CD1c-positive myeloid dendritic cell (primary cell): ENCODE measurements around the gene RBM43.
"Not testable (repeated sequence)": the region's sequence is repeated elsewhere in the genome, so short reads cannot be mapped to it uniquely, and the experiment has no call there.

Source experiments
- DNase-seq: peaks from one replicate; pipeline ENCODE4 v3.0.0-alpha.2; 2016; ENCODE audit errors: extremely low spot score

RBM43 gene

DNA sequence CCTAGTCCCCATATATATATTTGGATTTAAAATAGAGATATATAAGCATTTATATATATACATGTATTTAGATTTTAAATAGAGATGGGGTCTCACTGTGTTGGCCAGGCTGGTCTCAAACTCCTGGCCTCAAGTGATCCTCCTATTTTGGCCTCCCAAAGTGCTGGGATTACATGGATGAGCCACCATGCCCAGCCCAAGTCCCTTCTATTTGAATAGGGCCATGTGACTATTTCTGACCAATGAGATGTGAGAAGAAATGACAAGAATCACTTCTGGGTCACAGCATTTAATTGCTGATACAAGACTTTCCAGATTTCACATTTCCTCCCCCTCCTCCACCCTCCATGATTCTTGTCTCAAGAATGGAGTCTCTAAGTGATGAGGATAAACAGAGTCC is 6.4 kb upstream of the RBM43 start:
- no peak for DNase-seq

DNA sequence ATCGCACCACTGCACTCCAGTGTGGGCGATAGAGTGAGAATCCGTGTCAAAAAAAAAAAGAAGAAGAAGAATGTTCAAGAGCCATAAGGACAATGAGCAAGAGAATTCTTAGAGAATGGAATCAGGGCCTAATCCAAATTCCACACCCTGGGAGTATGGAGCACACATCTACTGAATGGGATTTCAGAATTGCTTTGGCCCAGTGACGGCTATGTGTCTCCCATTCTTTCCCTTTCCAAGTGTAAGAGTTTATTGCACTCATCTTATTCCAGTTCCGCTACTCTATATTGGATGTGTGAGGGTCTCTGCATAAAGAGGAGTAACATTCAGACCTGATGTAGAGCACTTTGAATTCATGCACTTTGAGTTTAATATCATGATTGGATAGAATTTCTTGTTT is 5.9 kb upstream of the RBM43 start:
- no peak for DNase-seq

DNA sequence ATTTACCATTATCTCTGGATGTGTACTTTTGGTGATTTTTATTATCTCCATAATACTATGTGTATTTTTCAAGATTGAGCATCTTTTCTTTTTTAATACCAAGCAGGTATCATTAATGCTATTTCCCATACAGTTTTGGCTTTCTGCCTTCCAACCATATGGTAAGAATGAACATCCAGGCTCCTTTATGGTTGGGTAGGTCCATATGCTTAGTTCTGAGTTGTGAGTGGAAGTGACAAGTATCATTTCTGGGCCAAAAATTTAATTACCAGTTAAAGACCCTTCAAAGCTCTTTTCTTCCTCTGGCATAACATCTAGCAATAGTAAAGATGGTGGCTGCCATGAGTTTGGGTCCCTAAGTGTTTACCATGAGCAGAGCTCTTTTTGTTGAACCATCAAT is 4.3 kb upstream of the RBM43 start:
- no peak for DNase-seq

DNA sequence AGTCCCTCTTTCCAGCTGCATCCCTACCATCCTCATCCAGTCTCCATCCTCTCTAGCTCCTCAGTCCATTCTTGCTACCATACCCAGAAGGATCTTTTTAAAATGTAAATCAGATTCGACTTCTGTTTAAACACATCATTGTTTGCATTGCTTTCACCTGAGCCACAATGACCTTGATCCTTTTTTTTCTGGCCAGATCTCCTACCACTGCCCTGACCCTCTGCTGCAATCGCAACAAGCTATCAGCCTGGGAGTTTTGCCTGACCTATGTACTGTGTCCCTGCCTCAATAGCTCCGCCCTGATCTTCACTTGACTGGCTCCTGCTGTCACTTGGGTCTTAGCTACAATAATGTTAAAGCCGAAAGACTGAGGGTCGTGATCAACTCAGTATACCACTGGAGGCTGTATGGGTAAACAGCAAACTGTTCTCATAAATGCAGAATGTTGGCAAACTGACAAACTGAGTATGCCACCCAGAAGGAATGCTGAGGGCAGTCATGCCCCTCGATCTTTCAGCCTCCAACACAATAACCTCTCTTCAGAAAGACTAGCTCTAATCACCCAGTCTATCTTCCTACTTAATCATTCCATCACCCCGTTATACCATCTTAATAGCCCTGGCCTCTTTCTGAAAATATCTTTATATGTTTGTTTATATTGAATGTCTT is 2.6 kb upstream of the RBM43 start:
- DNase-seq: no peak

DNA sequence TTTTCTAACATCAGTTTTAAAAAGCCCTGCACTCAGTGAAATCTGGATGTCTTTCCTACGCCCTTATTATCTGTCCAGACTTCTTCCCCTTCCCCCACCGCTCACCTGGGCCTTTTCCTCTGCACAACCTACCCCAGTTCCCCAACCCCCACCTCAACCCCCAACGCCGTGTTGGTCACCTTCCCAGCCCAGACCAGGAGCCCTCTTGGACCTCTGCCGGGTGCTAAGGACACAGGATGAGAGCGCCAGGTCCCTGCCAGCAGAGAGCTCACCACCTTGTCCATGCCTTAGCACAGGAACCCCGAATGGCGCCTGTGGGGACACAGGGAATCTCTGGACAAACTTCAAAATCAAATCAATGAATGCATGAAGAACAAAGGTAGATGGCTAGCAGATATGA is 966 bp upstream of the RBM43 start:
- no peak for DNase-seq

DNA sequence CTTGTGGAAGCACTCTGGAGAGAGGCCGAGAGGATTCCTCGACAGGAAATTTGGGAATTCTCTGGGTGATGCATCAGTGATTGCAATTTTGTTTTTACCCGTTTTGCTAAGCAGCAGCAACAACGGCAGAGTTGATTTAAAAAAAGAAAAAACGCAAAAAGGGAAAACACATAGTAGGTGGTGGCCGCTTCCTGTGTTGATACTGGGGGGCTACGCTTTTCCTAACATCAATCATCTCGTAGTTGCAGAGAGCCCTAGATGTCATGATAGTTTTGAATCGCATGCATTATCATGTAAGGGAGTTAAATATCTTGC is 271 bp upstream of the RBM43 start:
- DNase-seq: no peak

DNA sequence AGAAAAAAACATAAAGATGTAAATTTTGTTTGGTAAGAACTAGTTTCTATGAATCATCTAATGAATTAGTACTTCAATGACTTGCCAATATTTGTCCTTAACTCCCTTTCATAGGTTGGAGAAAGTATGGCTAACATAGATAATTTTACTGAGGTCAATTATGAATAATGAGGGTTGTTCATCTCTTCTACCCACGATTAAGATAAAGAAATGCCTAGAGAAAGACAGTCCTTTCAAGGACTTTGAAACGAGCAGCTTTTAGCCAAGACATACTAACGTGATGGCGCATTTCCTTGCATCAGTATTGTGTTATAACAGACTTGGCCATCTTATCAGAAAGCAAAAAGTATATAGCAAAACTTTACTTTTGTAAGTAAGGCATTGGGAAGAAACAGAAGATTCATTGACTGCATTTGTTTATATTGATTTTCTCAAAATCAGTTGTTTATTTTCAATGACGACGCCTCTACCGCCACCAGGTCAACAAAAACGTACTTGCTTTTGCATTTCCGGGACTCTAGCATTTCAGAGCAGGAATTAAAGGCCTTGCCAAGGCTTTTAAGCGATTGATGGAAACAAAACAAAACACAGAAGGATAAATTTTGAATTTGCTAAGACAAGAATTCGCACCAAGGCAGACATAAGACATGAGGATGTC is 961 bp downstream of the RBM43 start:
- DNase-seq: no peak

DNA sequence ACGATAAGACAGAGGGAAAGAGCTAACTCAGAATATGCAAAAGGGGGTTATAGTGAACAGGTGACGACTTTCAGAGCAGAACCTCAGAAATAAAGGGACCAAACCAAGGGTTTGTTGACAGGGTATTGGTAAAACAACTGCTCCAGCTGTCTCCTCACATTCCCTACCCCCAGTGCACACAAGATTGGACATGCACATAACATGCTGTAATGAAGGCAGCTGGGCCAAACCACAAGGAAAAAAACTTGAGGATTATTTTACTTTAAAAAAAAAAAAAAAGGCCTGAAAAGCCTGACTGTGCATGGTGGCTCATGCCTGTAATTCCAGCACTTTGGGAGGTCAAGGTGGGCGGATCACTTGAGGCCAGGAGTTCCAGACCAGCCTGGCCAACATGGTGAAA is 3.5 kb downstream of the RBM43 start:
- no peak for DNase-seq

DNA sequence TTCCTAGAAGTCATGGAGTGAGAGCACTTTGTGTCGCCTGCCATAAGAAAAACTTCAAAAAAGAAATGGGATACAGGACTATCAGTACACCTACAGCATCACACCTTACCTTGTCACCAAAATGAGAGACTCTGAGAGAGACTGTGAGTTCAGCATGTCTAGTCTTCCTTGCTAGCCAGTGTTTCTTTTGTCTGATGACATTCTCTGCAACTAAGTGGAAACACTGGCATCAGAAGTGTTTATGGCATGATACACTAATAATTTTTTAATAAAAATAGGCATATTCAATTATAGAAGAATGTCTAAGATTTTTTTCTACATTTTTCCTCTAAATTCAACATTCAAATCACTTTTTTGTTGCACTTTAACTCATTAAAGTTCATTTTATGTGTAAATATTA is 9.0 kb downstream of the RBM43 start:
- no peak for DNase-seq

DNA sequence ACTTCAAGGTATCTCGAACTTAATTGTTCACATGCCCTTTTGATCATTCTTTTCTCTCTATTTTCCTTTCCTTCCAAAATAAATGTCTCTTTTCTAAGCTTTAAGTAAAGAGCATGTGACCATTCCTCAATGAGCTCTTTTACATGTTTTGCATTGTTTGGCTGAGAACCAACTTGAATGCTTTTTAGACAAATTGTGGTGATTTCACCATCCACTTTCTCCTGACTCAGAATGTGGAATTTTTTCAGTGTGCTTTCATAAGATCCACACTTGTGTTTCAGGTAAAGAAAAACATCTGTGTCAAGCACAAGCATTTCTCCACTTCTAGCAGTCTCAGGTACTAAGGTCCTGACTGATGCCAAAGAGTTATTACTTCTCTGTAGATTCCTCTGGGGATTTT is 10.7 kb downstream of the RBM43 start:
- DNase-seq: no peak

DNA sequence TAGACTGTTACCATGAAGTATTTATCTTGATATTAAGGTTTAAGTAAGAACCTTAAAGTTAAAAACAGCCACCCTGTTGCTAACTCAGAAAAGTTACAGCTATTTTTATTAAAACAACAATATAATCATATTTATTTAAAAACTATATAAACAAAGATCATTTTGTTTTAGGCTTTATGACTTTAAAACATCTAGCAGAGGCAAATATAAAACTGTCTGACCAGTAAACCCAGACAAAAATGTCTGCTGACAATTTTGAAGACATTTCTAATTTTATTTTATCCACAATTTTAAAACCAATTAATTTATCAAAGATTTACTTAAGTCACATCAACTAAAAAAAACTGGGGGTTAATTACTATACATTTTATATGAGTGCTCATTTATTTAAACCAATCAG is 14.2 kb downstream of the RBM43 start:
- no peak for DNase-seq

DNA sequence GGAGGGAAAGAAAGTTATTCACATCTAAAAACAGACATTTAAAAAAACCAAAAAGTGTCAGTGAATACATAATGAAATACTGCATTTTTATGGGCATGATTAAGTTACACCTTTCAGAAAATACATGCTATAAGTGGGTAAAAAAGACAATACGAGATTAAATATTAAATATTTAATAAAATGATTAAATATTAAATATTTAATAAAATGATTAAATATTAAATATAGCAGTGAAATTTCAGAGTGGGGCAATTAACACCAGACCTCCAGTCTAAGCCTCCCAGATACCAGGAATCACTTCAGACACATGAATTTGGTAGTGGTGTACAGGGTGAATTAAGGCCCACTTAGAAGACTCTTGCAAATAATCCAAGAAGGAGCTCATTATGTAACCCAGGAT is 15.5 kb downstream of the RBM43 start:
- DNase-seq: no peak

DNA sequence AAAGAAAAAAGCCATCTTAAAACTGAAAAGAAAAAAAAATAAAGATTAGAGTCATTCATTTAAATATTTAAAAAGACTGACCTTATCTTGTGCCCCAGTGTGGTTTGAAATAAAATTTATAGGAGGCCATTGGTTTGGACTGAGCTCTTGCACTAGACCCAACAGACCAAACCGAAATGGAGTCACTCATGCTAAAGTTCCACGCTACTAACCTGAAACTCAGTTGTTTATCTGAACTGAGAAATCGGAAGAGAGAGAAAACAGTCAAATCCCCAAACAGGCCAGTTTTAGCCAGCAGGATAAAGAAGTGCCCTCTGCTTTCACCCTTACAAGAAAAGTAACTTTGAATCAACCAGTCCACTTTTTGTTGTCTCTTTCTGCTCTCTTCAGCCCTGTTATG is 18.2 kb downstream of the RBM43 start:
- no peak for DNase-seq

DNA sequence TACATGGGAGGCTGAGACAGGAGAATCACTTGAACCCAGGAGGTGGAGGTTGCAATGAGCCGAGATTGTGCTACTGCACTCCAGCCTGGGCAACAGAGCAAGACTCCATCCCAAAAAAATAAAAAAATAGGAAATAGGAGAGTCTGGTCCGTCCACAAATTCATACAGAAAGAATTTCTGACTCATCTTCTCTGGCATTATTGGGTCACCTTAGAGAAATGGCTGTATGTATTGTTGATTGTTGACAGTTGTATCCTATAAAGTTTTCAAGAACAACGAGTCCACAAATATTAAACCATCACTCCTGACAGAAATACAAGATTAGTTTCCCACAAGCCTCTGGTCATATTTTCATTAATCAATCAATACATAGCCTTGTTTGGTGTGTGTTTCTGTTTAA is 20.4 kb downstream of the RBM43 start:
- no peak for DNase-seq

DNA sequence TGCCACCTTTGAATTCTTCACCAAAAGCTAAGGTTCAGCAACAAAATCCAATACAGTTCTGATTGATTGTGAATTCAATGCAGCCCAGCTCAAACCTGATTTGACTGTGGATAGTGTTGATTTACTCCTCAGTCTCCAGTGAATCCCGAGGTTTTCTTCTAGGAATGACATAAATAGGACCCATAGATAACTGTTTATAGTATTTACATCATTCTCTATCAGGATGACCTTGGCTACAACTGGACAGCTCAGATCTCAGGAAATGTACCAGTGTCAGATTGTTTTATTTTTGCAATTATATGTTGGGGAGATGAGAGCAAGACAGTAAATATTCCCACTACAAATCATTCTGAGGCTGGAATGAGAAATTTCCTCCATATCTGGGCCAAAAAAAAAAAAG is 21.2 kb downstream of the RBM43 start:
- DNase-seq: no peak

DNA sequence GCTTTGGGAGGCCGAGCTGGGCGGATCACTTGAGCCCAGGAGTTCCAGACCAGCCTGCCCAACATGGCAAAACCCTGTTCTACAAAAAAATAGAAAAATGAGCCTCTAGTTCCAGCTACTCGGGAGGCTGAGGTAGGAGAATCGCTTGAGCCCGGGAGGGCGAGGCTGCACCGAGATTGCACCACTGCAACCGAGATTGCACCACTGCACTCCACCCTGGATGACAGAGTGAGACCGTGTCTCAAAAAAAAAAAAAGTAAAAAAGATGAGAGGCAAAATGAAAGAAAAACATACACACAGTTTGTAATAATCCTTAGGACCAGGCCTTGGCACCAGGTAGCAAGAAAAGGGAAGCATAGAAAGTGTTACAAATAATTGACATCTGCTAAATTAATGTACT is 22.0 kb downstream of the RBM43 start:
- DNase-seq: no peak

DNA sequence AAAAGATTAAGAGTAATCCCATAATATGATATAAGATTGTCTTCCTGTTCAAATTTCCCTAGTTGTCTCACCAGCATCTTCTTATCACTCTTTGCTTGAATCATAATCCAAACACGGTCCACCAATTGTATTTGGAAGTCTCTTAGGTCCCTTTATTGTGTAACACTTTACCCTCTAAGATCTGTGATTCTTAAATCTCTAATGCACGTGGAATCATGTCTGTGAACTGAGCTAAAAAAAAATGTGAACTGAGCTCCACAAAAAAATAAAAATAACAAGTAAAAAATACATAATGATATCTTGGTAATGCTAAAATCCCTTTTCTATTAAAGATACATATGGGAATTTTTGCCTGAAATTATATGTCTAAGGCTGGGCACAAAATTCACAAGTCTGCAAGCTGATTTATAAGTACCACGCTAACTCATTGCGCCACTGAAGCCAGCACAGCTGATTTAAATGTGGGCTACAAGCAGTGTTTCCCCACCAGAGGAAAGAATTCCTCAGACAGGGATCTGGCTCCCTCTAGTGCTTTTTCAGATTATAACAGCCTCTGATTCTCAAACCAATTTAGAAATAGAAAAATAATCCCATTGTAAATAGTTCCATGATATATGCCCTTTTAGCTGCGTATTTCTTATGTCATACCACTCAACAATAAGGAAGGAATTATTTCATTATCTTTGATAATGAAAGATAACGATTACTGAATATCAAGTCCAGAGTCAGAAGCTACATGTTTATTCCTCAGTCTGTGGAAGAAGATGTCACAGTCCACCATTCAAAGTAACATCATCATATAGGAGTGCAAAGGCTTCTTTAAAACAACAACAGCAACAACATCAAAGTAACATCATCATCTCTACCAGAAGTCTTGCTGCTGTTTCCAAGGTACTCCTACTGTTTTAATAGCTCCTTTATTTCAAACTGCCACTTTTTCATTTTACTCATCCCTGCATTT is 22.9 kb downstream of the RBM43 start:
- peak; percentile 79 for DNase-seq

DNA sequence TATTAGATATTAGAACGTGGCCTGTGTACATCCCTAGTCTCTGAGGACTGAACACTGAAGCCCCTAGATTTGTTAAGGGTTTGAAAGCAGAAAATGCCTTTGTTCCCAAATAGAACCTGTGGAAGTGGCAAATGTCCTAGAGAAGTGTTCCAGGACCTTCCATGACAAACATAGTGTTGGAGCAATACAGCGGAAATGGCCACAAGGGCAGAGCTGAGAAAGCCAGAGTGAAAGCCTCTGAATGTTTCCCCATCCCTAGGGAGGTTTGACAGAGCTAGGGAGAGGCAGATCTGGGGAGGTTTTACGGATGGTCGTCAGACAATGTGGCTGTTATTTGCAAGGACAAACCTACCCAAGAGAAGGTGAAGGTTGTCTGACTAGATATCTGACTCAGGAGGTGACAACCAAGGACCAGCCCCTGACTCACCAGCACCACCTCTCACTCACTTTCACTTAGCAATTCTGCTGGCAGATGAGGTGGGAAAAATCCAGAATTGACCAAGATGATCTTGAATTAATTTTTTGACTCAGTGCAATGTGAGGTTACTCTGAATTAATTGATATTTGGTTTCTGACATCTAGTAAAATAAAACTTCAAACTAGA is 24.1 kb downstream of the RBM43 start:
- no peak for DNase-seq

DNA sequence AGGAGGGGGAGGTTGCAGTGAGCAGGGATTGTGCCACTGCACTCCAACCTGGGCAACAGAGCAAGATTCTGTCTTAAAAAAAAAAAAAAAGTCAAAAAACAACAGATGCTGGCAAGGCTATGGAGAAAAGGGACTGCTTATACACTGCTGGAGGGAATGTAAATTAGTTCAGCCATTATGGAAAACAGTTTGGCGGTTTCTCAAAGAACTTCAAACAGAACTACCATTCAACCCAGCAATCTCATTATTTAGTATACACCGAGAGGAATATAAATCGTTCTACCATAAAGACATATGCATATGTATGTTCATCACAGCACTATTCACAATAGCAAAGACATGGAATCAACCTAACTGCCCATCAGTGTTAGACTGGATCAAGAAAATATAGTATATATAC is 27.9 kb downstream of the RBM43 start:
- DNase-seq: not testable (repeated sequence)

DNA sequence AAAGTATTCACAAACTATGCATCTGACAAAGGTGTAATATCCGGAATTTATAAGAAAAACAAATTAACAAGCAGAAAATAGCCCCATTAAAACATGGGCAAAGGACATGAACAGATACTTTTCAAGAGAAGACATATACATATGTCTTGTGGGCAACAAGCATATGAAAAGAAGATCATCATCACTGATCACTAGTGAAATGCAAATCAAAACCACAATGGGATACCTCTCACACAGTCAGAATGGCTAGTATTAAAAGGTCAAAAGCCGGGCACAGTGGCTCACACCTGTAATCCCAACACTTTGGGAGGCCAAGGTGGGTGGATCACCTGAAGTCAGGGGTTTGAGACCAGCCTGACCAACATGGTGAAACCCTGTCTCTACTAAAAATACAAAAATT is 28.4 kb downstream of the RBM43 start:
- not testable (repeated sequence) for DNase-seq

DNA sequence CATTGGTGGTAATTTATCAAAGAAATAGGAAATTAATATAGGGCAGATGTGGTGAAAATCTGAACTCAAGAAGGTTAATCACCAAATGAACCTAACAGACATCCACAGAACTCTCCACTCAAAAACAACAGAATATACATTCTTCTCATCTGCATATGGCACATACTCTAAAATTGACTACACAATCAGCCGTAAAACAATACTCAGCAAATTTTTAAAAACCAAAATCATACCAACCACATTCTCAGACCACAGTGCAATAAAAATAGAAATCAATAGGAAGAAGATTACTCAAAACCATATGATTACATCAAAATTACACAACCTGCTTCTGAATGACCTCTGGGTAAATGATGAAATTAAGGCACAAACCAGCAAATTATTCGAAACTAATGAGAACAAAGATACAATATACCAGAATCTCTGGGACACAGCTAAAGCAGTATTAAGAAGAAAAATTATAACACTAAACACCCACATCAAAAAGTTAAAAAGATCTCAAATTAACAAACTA is 31.0 kb downstream of the RBM43 start:
- peak; percentile 15 for DNase-seq

DNA sequence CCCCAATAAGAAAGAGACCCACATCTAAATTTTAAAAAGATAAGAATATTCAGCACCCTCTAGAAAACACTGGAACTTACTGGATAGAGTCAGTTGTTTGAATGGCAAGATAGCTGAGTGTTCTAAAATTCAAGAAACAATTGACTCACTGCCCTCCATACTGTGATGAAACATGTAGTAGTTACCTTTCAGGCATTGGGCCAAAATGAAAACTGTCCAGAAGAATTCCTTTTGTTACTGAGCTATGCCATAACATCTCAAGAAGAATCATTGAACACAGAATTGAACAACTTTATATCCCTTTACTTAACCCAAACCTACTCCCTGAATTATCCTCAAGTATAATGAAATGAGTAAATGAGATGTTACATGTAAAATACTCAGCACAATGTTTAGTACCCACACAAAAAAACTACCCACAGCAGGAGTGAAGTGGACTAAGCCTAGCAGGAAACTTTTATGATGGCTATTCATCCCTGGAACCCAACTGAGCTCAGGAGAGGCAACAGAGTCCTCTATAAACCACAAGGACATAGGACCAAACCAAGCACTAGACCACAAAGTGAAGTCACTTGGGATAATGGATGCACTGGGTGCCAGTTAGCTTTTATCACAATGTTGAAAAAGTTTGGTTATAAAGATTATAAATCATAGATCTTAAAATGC is 32.7 kb downstream of the RBM43 start:
- no peak for DNase-seq
